ENCODE measurements around the gene ZMYND11.
"Not testable (repeated sequence)": the region's sequence is repeated elsewhere in the genome, so short reads cannot be mapped to it uniquely, and the experiment has no call there.

The ZMYND11 gene

DNA sequence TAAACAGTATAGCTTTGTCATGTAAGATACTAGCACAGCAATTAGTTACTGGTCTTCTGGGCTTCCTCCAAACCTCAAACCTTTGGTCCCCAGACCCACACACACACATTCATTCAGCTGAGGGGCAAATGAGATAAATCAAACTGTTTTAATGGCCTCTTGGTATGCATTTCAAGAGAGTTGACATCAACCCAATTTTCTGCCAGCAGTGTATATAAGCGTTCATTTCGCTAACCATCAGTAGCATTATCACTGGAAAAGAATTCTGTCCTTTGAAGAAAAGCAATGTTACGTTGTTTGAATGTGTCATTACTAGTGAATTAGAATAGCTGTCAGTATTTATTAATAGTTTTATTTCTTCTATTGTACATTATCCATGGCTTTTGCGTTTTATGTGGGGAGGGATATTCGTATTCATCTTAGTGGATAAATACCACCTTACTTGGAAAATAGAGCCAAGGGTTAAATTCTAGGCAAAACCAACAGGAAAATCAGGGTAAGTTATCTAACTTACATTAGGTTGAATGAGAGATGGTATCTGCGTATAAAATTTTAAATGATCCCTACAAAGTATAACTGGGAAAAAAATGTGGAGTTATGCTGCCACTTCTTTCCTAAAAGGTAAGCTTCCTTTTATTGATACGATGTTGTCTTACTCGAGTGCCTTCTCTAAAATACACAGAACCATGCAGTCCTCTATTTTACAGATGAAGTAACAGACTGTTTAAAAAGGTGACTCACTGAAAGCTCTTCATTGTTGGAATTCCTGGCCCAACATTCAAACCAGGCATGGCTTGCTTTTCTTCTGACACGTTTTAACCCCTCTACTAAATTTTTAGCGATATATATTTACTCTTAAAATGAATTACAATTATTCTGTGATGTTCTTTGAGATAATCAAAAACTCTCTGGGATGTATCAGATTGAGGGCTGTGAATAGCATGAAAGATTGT is 2.0 kb upstream of the ZMYND11 start:
- DNase-seq (ENCODE audit: low read depth in 2 of 2, low spot score in 1 of 2) = no peak

DNA sequence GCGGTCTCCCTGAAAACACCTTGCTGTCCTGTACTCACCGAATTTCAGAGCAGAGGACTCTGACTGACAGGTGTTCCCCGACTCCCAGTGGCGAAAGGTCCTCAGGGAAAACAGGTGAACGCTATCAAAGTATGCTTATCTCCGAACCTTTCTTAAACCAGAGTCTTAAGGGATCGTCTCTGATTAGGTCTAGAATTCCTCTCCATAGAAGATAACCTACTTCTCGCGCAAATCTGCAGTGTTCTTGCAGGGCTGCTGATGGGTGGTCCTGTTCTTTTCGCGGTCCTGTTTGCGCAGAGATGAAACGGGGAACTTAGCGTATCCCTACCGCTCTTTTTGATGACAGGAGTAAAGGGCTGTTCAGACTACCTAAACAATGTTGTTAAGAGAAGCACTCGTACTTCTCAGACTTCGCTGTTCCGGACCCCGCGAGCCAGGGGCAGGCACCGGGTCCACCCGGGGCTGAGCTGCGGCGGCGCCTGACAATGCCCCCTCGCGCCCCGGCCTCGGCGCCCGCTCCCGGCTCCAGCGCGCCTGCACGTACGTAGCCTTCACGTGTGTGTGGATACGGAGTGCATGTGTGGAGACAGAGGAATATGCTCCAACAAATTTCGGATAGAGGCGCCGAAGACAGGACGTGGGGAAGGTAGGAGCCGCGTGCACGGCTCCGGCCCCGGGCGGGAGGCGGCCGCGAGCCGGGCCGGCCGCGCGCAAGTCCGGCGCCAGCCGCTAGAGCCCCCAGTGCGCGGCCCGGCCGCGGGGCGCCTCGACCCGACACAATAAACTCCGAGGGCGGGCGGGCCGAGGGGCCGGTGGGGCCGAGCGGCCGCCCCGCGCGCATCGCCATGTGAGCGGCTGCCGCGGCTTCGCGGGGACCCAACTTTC is 766 bp upstream of the ZMYND11 start:
- DNase-seq (ENCODE audit: low read depth in 2 of 2, low spot score in 1 of 2) = peak in 1 of 2 donors; percentile 3

DNA sequence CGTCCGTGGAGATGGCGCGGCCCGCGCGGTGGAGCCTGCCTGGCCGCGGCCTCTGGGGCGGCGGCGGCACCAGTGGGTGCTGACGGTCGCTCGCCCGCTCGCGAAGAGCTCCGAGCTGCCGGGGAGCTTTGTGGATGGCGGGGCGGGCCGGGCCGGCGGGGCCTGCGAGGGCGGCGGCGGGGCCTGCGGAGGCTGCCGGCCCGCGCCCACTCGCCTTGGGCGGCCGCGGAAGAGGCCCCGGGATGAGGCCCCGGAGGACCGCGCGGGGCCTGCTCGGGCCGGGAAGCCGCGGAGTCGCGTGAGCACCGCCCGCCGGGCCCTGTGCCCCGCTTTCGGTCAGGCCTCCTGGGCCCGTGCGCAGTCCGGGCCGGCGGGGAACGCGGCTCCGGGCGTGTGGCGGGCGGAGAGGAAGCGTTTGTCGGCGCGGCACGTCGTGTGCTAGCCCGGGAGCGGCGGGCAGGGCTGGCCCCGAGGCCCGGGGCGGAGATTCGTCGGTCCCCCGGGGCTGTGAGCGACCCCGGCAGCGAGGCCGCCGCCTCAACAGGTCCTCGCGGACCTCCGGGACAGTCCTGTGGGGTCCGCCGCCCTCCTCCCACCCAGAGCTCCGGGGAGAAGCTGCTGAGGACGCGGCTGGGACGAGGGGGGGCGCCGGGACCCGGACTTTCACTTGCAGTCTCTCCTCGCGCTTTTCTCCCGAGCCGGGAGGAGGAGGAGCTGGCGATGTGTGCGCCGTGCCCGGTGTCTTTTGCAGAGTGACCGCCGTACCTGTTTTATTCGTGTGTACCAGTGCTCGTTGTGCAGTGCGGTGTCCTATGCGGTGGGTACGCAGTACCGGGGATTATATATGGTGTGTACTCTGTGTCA is 578 bp downstream of the ZMYND11 start:
- DNase-seq (ENCODE audit: low read depth in 2 of 2, low spot score in 1 of 2) = peak; percentile 20 to 37

DNA sequence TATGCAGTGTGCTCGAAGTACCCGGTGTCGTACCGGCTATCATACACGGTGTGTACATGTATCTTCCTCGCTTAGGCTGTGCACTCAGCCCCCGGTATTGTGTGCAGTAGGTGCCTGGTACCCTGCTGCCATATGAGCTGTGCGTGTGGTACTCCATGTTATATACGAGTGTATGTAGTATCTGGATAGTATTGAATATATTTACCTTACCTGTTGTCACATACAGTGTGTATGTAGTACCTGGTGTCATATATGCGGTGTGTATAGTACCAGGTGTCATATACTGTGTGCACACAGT is 1.2 kb downstream of the ZMYND11 start:
- DNase-seq (ENCODE audit: low read depth in 2 of 2, low spot score in 1 of 2) = no peak

DNA sequence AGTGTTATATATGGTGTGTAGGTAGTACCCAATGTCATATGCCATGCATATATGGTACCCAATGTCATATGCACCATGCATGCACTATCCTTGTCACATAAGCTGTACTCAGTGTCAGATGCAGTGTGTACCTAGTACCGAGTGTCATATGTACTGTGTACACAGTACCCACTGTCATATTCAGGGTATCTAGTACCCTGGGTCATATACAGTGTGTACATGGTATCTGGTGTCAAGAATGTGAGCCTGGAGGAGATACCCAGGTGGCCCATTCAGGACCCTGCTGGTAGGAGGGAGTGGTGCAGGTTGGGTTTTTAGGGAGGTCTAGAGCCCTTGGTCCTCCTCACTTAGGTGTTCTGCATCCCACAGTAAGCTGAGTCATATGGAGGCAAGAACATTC is 1.8 kb downstream of the ZMYND11 start:
- DNase-seq (ENCODE audit: low read depth in 2 of 2, low spot score in 1 of 2) = peak in 1 of 2 donors; percentile 10

DNA sequence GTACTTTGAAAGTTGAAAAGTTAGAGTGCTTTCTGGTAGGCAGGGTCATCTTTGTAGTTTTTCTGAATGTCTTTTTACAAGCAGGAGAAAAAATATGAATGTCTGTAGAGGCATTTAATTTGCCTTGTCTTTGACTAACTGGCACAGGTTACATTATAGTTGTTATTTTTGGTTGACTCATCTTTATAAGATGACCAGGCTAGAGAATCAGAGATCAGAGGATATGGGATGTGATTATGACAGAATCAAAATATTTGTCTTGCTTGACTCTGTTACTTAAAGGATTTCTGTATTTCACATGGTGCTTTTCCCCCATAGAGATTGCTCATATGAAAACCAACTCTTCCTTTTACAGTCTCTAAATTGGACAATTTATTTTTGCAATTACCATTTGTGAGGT is 2.4 kb downstream of the ZMYND11 start:
- DNase-seq (ENCODE audit: low read depth in 2 of 2, low spot score in 1 of 2) = no peak

DNA sequence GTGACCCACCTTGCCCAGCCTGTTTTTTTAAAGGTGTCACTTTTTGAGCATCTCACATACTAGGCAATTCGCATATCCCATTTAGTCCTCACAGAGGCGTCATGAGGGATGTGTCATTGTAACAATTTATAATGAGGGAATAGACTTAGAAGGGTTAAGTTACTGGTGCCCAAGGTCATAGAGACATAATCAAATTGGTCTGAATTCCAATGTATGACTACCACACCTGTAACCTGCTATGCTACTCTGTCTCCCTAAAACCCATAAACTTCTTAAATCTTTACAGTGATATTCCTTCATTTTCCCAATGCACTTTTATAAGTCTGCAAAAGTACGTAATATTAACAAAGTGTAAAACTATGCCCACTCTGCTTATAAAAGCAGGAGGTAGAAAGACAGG is 7.1 kb downstream of the ZMYND11 start:
- DNase-seq (ENCODE audit: low read depth in 2 of 2, low spot score in 1 of 2) = no peak

DNA sequence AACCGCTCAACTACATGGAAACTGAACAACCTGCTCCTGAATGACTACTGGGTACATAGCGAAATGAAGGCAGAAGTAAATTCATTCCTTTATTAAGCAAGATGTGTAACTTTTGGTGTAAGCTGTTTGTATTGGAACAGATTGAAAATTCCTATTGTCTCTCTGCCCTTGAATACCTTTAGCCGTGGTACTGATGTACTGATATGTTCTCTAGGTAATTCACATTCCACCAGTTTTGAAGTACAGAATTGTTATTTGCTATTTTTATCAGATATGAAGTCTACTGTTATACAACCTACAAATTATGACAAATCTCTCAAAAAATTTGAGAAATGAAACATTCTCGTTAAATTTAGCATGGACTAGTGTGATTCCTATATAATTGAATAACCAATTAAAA is 17.7 kb downstream of the ZMYND11 start:
- DNase-seq (ENCODE audit: low read depth in 2 of 2, low spot score in 1 of 2) = no peak

DNA sequence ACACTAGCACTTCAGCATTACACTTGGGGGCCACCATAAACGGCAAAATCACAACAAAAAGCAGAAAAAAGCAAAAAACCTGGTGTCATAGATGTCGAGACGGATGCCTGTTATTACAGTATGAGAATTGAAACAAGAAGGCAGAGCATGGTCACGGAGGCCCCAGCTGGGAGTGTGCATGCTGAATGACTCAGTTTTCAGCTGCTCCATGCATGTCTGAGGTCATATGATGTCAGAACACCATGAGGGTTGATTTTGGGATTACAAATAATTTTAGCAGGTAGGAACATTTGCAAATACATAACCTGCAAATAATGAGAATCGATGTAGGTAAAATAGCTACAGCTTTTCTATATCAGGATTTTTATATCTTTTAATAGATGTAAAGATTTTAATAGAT is 19.1 kb downstream of the ZMYND11 start:
- no peak for DNase-seq (ENCODE audit: low read depth in 2 of 2, low spot score in 1 of 2)

DNA sequence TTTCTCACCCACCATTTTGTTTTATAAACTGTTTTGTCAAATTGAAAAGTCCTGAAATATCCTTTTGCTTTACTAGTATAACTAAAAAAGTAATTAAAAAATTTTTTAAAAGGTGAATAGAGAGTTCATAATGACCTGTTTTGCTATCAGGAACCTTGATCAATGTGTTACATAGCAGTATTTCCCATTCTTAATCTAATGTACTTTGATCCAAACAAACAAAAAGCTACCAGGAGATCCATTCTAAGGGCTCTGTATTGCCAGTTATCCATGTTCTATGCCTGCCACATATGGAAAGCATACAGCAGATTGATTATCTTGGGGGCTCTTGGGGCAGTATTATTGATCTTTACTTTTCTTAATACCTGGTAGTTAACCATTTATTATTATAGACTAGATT is 32.1 kb downstream of the ZMYND11 start:
- no peak for DNase-seq (ENCODE audit: low read depth in 2 of 2, low spot score in 1 of 2)

DNA sequence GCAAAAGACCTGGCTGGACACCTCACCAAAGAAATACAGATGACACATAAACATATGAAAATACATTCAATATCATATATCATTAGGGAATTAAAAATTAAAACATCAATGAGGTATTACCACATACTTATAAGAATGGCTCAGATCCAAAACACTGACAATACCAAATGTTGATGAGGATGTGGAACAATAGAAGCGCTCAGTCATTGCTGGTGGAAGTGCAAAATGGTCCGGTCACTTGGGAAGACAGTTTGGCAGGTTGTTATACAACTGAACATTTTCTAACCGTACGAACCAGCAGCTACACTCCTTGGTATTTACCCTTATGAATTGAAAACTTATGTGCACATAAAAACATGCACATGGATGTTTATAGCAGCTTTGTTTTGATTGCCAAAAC is 38.5 kb downstream of the ZMYND11 start:
- DNase-seq (ENCODE audit: low read depth in 2 of 2, low spot score in 1 of 2) = no peak

DNA sequence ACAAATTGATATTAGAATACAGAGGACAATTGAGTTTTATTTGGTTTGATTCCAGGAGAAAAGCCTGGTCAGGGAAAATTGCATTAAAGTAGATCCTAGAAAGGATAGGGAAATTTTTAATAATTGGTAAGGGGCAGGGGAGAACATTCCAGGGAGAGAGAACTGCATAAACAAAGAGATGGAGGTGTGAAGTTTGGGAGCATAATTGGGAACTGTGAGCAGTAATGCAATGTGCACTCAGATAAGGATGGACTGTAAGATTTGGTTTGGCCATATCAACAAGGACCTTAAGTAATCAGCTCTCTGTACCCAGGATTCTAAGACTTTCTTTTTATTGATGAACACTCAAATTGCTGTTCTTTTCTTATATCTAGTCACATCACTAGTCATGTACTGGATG is 41.4 kb downstream of the ZMYND11 start:
- DNase-seq (ENCODE audit: low read depth in 2 of 2, low spot score in 1 of 2) = no peak

DNA sequence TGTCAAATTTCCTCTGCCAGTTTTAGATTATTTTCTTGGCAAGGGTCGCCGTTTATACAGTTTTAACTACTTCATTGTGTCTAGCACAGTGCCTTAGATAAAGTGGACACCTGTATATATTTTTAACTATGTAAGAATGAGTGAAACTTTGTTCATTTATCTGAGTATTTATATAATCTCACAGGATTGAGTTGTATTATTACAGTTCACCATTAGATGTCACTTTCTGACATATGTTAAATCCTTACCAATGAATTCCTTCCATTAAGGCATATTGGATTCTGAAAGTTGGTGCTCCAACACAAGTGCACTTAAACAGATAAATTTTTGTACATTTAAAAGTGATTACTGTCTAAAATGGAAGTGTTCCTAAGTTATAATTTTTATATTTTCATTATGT is 43.0 kb downstream of the ZMYND11 start:
- no peak for DNase-seq (ENCODE audit: low read depth in 2 of 2, low spot score in 1 of 2)

DNA sequence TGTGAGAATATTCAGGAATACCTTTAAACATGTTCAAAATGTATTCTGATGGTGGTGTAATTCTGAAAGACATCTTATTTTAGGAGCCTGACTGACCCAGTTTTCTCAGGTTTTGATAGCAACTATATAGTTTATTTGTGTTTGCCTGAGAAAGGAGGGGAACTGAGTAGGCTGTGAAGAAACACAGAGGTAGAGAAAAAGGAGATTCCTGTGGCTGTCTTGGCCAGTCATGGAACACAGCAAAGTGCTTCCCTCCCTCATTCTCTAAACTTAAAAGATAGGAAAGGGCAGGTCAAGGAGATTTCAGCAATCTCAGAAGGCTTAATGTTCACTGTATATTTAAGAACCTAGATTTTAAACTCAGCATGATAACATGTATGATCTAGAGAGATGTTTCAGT is 43.5 kb downstream of the ZMYND11 start:
- no peak for DNase-seq (ENCODE audit: low read depth in 2 of 2, low spot score in 1 of 2)

DNA sequence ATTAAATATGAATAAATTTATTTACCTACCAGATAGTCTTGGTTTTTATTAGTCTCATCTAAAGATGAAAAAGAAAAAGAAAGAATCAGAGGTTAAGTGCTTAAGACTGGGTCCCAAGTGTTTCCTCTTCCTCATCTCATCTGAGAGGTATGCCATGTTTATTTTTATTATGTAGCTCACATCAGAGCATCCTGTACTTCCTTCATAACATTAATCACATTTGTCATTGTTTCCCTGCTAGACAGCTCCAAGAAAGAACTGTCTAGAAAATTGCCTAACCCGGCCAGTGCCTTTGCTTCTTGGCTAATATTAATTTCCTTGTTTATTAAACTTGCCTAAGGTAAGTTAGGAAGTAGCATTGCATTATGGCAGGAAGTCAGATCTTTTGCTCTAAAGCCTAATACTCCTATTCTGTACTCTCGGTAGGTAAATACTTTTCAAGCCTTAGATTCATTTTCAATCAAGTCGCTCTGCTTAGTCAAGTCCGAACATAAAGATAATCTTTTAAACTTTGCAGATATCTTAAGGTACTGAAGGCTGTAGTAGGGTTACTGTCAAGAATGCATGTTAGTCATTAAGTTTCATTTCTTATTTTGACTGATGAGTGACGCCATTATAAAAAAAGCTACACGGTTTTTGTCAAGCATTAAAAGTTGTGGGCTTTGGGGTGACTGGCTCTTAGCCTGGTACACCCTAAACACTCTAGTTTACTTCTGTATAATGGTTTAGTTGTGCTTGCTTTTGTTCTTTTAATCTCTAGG is 47.4 kb downstream of the ZMYND11 start:
- no peak for DNase-seq (ENCODE audit: low read depth in 2 of 2, low spot score in 1 of 2)

DNA sequence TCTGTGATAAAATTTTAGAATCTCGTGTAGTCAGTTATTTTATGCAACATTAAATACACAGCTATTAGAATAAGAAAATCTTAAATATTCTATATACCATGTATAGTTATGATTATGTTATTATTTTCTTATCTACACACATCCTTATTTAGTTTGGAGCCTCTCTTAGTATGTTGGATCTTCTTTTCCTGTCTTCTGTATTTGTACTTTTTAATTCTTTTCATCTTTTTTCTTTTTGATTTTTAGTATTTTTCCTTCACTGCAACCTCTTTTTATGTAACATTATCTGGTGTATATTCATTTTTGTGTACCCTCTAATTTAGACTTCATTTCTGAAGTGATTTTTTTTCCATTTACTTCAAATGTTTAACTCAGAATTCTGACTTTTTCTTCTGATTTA is 48.9 kb downstream of the ZMYND11 start:
- DNase-seq (ENCODE audit: low read depth in 2 of 2, low spot score in 1 of 2) = no peak

DNA sequence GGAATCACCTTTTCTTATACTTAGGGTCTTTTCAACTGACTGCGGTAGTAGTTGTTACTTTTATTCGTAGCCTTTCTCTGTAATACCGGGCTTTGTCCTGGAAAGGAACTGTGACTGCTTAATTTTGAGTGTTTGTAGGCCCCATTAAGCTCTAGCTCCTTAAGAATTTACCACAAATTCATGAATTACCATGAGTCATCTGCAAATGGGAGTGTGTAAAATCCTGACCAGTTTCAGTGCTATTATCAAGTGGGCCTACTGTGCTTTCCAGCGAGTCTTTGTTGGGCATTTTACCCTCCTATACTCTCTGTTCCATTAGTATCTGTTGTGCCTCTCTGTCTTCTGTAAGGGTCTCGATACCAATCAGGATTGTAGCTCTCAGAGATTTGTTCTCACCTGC is 49.7 kb downstream of the ZMYND11 start:
- no peak for DNase-seq (ENCODE audit: low read depth in 2 of 2, low spot score in 1 of 2)

DNA sequence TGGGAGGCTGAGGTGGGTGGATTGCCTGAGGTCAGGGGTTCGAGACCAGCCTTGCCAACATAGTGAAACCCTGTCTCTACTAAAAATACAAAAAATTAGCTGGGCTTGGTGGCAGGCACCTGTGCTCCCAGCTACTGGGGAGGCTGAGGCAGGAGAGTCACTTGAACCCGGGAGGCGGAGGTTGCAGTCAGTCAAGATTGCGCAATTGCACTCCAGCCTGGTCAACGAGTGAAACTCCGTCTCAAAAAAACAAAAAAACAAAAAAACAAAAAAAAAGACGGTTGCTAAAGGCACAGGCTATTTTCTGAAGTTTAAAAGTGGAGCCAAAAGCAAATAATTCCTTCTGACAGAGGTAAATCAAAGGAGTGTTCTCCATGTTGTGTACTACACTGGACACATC is 50.3 kb downstream of the ZMYND11 start:
- not testable (repeated sequence) for DNase-seq (ENCODE audit: low read depth in 2 of 2, low spot score in 1 of 2)

DNA sequence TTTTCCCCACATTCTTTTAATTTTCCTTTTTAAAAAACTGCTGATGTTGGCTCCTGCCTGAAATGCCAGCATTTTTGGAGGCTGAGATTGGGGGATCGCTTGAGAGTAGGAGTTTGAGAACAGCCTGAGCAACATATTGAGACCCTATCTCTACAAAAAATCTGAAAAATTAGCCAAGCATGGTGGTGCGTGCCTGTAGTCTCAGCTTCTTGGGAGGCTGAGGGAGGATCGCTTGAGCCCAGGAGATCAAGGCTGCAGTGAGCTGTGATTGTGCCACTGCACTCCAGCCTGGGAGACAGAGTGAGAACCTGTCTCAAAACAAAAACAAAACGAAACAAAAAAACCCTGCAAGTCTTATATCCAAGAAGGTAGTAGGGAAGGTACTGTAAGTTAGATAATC is 51.7 kb downstream of the ZMYND11 start:
- no peak for DNase-seq (ENCODE audit: low read depth in 2 of 2, low spot score in 1 of 2)

DNA sequence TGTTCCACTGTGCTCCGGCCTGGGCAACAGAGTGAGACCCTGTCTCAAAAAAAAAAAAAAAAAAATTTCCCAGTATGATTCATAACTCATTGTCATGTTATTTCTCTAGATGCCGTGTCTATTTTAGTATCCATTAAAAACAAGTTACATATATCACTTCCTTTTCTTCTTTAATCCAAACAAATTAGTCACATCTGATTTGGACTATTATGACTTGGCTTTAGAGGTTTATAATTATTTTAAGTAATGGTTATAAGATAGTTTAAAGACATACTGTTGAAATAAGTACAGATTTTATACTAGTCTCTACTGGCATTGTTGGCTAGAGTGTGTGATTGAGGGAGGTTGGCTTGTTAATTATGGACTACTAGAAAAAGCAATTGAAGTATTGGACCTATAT is 53.3 kb downstream of the ZMYND11 start:
- DNase-seq (ENCODE audit: low read depth in 2 of 2, low spot score in 1 of 2) = no peak

DNA sequence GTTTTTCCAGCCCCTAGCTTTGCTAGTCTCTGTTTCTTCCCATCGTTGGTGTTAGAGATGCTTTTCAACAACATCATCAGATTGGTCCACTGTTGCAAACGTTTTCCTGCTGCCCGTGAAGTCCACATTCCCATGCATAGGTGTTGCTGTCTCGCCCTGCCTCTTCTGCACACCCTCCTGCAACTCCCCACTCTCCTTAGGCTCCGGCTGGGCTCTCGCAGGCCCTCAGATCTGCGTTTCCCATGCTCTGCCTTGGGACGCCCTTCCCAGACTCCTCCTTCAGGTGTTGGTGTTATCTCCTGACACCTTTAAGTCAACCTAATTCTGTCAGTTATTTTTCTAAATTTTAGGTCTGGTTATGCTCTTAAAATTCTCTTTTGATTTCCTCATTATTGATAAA is 55.0 kb downstream of the ZMYND11 start:
- no peak for DNase-seq (ENCODE audit: low read depth in 2 of 2, low spot score in 1 of 2)
